Gastrocnemius medialis (tissue), 4 donors: ENCODE measurements around the gene RGL3.

Experiments used
- CTCF ChIP-seq, 5 experiments: fragments of 450-650 bp in 3 of 5; fragments of 200-600 bp in 2 of 5; sonication (generic) in 2 of 5; IDR thresholded peaks in 4 of 5; conservative IDR thresholded peaks in 1 of 5; 1 replicate in 4 of 5; 2 replicates in 1 of 5; pipeline ENCODE4 v1.5.1; 2016 to 2019; ENCODE audit warnings: antibody characterized with exemption in 5 of 5, mild to moderate bottlenecking in 3 of 5, moderate library complexity in 3 of 5
- POLR2A ChIP-seq, 2 donors: fragments of 450-650 bp; IDR thresholded peaks; one replicate each; pipeline ENCODE4 v1.6.1; 2017; ENCODE audit warnings: antibody characterized with exemption in 2 of 2, mild to moderate bottlenecking in 2 of 2, moderate library complexity in 2 of 2

- TF ChIP-seq CTCF (IDR thresholded peaks at IDR 0.05 in 4 of 5, conservative IDR thresholded peaks at IDR 0.05 in 1 of 5) (no peak), POLR2A (IDR thresholded peaks at IDR 0.05) (peak in 1 of 2 donors; percentile 47)
Observed at GRCh38 chr19:11374433-11375142, 44.5 kb downstream of the RGL3 start, which contains the start of gene SWSAP1.
